H1 (cell line): ENCODE data around the gene CAB39L. TPM values are rescaled to one million over a fixed set of nuclear protein-coding genes. Genes with fewer than 3 reads are reported as not detected.

ENCODE experiments used
- CTCF ChIA-PET: fragments of 300-600 bp; sonication (Branson Sonifier 250); formaldehyde crosslinking; loops from one replicate; lab custom pipeline; 2021; ENCODE audit not compliant: partially characterized antibody; lab: Charles Lee
- POLR2A ChIA-PET: fragments of 300-600 bp; sonication (Branson Sonifier 250); formaldehyde crosslinking; loops from one replicate; lab custom pipeline; 2021; ENCODE audit warnings: inconsistent platforms; ENCODE audit not compliant: partially characterized antibody; lab: Charles Lee
- DNase-seq, 2 experiments: peaks; one replicate each; pipeline versions ENCODE4 v3.0.0 to v3.0.0-alpha.2; 2010 to 2022; ENCODE audit warnings: low spot score in 2 of 2, low read depth in 1 of 2, mixed read lengths in 1 of 2
- FAIRE-seq: peaks from 2 replicates; lab custom pipeline; 2011; peaks lifted over from hg19 to GRCh38; lab: Jason Lieb, UNC
- H2AFZ ChIP-seq: 2 replicates; pipeline ENCODE4 v1.8.1; 2012; ENCODE audit warnings: low read length, inconsistent platforms
- H2AK5ac ChIP-seq: 2 replicates; pipeline ENCODE4 v1.6.1; 2013; ENCODE audit warnings: low read depth, low read length
- H2BK120ac ChIP-seq: replicated peaks from 2 replicates; pipeline ENCODE3; 2013; ENCODE audit warnings: low read depth, low read length, inconsistent platforms
- H2BK12ac ChIP-seq: 2 replicates; pipeline ENCODE4 v1.6.1; 2013; ENCODE audit warnings: low read depth, low read length
- H2BK15ac ChIP-seq: 2 replicates; pipeline ENCODE4 v1.6.1; 2013; ENCODE audit warnings: low read length
- H2BK20ac ChIP-seq: 2 replicates; pipeline ENCODE4 v1.6.1; 2013; ENCODE audit warnings: low read length
- H2BK5ac ChIP-seq: 2 replicates; pipeline ENCODE4 v1.6.1; 2013; ENCODE audit warnings: low read depth, low read length
- H3K14ac ChIP-seq: 2 replicates; pipeline ENCODE4 v1.6.1; 2013; ENCODE audit warnings: inconsistent platforms; ENCODE audit not compliant: insufficient read length
- H3K18ac ChIP-seq: 2 replicates; pipeline ENCODE4 v1.6.1; 2013; ENCODE audit warnings: low read length; ENCODE audit errors: extremely low read depth
- H3K23ac ChIP-seq: 2 replicates; pipeline ENCODE4 v1.6.1; 2013; ENCODE audit warnings: inconsistent platforms; ENCODE audit not compliant: insufficient read length
- H3K23me2 ChIP-seq: 2 replicates; pipeline ENCODE4 v1.6.1; 2013; ENCODE audit warnings: low read depth, low read length
- H3K27ac ChIP-seq: 2 replicates; pipeline ENCODE4 v1.6.1; 2011; ENCODE audit warnings: low read depth, low read length, inconsistent platforms
- H3K27me3 ChIP-seq, 4 experiments: replicated peaks in 1 of 4; 1 replicate in 1 of 4; 2 replicates in 3 of 4; pipeline versions ENCODE4 v1.6.1 to v1.8.1; 2011 to 2013; ENCODE audit warnings: low read length in 3 of 4, mild to moderate bottlenecking in 3 of 4, inconsistent platforms in 2 of 4, mixed read lengths in 2 of 4, moderate library complexity in 1 of 4; ENCODE audit not compliant: control insufficient read depth in 3 of 4, insufficient read depth in 3 of 4; ENCODE audit errors: extremely low read depth in 1 of 4
- H3K36me3 ChIP-seq, 4 experiments: 2 replicates each; pipeline versions ENCODE4 v1.6.1 to v1.8.1; 2011 to 2013; ENCODE audit warnings: mild to moderate bottlenecking in 4 of 4, low read length in 3 of 4, moderate library complexity in 2 of 4, control low read depth in 1 of 4, inconsistent platforms in 1 of 4; ENCODE audit not compliant: insufficient read depth in 4 of 4, control insufficient read depth in 2 of 4
- H3K4ac ChIP-seq: replicated peaks from 2 replicates; pipeline ENCODE3; 2013; ENCODE audit warnings: low read length, low read depth, mixed read lengths, inconsistent platforms; ENCODE audit not compliant: insufficient read length
- H3K4me1 ChIP-seq, 4 experiments: replicated peaks in 1 of 4; 1 replicate in 1 of 4; 2 replicates in 3 of 4; pipeline versions ENCODE4 v1.6.1 to v1.8.1; 2011 to 2013; ENCODE audit warnings: low read length in 3 of 4, inconsistent platforms in 2 of 4, mixed read lengths in 1 of 4; ENCODE audit not compliant: insufficient read depth in 4 of 4, control insufficient read depth in 3 of 4
- H3K4me2 ChIP-seq, 2 experiments: 2 replicates each; pipeline versions ENCODE4 v1.6.1 to v1.8.1; 2011 to 2013; ENCODE audit warnings: low read depth in 2 of 2, low read length in 2 of 2, control low read depth in 1 of 2, inconsistent platforms in 1 of 2, mild to moderate bottlenecking in 1 of 2; ENCODE audit not compliant: insufficient read depth in 1 of 2
- H3K4me3 ChIP-seq, 4 experiments: fragments of 200-600, 300-600 bp in 1 of 4; sonication (generic), shearing (Covaris generic), sonication (Bioruptor Twin) in 1 of 4; 2 replicates each; pipeline versions ENCODE4 v1.5.1 to v1.8.1; 2011 to 2016; ENCODE audit warnings: low read length in 4 of 4, low read depth in 3 of 4, control low read depth in 2 of 4, inconsistent platforms in 2 of 4, mild to moderate bottlenecking in 2 of 4, mixed read lengths in 1 of 4, moderate library complexity in 1 of 4; ENCODE audit not compliant: insufficient read depth in 2 of 4; ENCODE audit errors: extremely low read depth in 1 of 4
- H3K56ac ChIP-seq: replicated peaks from 2 replicates; pipeline ENCODE3; 2013; ENCODE audit warnings: low read depth, mild to moderate bottlenecking, mixed read lengths, low read length, inconsistent platforms; ENCODE audit not compliant: insufficient read length
- H3K79me1 ChIP-seq: 2 replicates; pipeline ENCODE4 v1.6.1; 2013; ENCODE audit warnings: low read depth, low read length, control low read depth
- H3K79me2 ChIP-seq, 2 experiments: 2 replicates each; pipeline versions ENCODE4 v1.6.1 to v1.8.1; 2012 to 2013; ENCODE audit warnings: low read length in 2 of 2, mild to moderate bottlenecking in 2 of 2, inconsistent platforms in 1 of 2; ENCODE audit not compliant: insufficient read depth in 2 of 2, control insufficient read depth in 1 of 2
- H3K9ac ChIP-seq, 4 experiments: replicated peaks in 1 of 4; 1 replicate in 1 of 4; 2 replicates in 3 of 4; pipeline versions ENCODE4 v1.6.1 to v1.8.1; 2011 to 2013; ENCODE audit warnings: low read depth in 3 of 4, low read length in 3 of 4, control low read depth in 2 of 4, mild to moderate bottlenecking in 2 of 4, moderate library complexity in 2 of 4, inconsistent platforms in 1 of 4; ENCODE audit errors: extremely low read depth in 1 of 4
- H3K9me3 ChIP-seq, 2 experiments: 2 replicates each; pipeline versions ENCODE4 v1.6.1 to v1.8.1; 2012 to 2013; ENCODE audit warnings: mild to moderate bottlenecking in 2 of 2, moderate library complexity in 2 of 2, control low read depth in 1 of 2, inconsistent platforms in 1 of 2, low read depth in 1 of 2, low read length in 1 of 2, mixed read lengths in 1 of 2; ENCODE audit not compliant: insufficient read depth in 2 of 2
- H4K20me1 ChIP-seq, 2 experiments: replicated peaks in 1 of 2; 2 replicates each; pipeline versions ENCODE3 to v1.8.1; 2011 to 2013; ENCODE audit warnings: inconsistent platforms in 2 of 2, low read length in 2 of 2, mild to moderate bottlenecking in 1 of 2; ENCODE audit not compliant: insufficient read depth in 2 of 2, control insufficient read depth in 1 of 2
- H4K5ac ChIP-seq: 2 replicates; pipeline ENCODE4 v1.6.1; 2013; ENCODE audit warnings: low read length, low read depth, mixed read lengths, inconsistent platforms; ENCODE audit not compliant: insufficient read length
- H4K8ac ChIP-seq: 2 replicates; pipeline ENCODE4 v1.8.0; 2013; ENCODE audit warnings: mild to moderate bottlenecking, moderate library complexity, low read length, inconsistent platforms; ENCODE audit not compliant: insufficient read depth; ENCODE audit errors: extremely low read depth
- H4K91ac ChIP-seq: replicated peaks from 2 replicates; pipeline ENCODE3; 2013; ENCODE audit warnings: low read length, mixed read lengths, inconsistent platforms; ENCODE audit not compliant: insufficient read length
- WGBS, 2 experiments: shearing (Covaris generic) in 1 of 2; methylation state at CpG; one replicate each; pipeline versions ENCODE4 v1.1.6 to v1.1.7; 2013 to 2015; ENCODE audit warnings: low lambda C conversion rate in 2 of 2, mixed read lengths in 2 of 2, inconsistent platforms in 1 of 2, low coverage in 1 of 2, missing lambda C conversion rate in 1 of 2; ENCODE audit not compliant: insufficient replicate concordance in 2 of 2, insufficient coverage in 1 of 2, insufficient read length in 1 of 2; ENCODE audit errors: extremely low coverage in 1 of 2, missing lambda C conversion rate in 1 of 2; 5-methylcytosine and 5-hydroxymethylcytosine counted together
- polyA plus RNA-seq, 7 experiments: library from polyadenylated mRNA; depleted of rRNA in 3 of 7; stranded (reverse) in 5 of 7; unstranded in 2 of 7; fragments of >200 nt in 5 of 7; fragments of 200-250 nt in 2 of 7; gene quantifications; 1 replicate in 5 of 7; 2 replicates in 1 of 7; 4 replicates in 1 of 7; pipeline versions ENCODE4 v1.2.1 to v1.2.3, GENCODE V29; 2011 to 2013; ENCODE audit warnings: missing spikeins in 2 of 7, mixed read lengths in 2 of 7
- total RNA-seq: library from RNA; stranded (reverse); fragmentation: NEBNext Ultra II Directional; extraction: Animal tissue kit (Norgen Biotek cat#: 25700); gene quantifications from 2 replicates; pipeline ENCODE4 v1.2.1, GENCODE V29; 2021
- TF ChIP-seq, protein P1 (sequence below): IDR thresholded peaks from 2 replicates; pipeline ENCODE4 v1.6.1; 2012; ENCODE audit warnings: low read length, inconsistent platforms

Gene CAB39L
- total and polyA plus RNA-seq, 2 of the 8 experiments (the other 6 are each of a cell fraction or from before 2014, with no cell fraction given), result 2.5 to 4.8 TPM

DNA sequence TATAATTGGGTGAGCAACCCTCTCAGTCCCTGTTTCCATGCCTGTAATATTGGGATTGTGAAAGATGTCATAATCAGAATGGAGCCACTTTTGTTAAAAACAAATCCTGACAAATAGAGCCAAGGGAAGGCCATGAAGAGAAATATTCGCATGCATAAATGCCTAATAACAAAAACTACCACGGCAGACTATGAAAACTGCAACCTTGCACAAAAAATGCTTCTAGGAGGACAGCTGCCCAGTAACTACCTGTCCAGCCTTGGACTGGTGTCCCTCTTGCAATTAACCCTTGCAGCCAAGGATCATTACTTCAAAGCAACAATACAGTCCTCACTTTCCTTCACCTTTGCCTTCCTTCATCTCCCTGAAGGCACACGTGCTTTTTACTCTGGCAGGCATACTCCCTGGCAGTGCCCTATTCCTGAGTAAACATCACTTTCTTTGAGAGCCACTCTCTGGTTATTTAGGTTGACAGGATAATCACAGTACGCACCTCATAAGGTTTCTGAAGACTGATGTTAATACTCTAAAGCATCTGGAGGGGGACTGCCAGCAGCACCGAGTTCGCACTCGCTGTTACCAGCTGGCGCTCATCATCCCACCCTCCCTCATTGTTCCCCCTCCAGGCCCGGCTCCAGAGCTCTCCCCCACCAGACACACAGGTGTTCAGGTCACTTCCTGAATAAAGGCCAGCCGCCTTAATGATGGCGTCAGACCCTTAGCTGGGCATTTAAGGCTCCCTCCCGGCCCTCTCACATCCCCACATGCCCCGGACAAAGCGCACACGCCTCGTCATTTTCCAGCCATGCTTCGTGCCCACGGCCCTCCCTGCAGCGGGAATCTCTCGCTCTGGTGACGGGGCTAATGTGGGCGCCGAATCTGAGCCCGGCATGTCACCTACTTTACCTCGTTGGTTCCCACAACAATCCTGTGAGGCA lies 138.8 kb downstream of the CAB39L start:
- POLR2A ChIA-PET, result interaction anchor here (1.4 kb wide), 1 partner anchor 10 kb away, joined by 3 read pairs; no protein-coding TSS in a partner anchor
- H3K14ac ChIP-seq, result no peak overlapping the region
- TF ChIP-seq, protein P1, sequence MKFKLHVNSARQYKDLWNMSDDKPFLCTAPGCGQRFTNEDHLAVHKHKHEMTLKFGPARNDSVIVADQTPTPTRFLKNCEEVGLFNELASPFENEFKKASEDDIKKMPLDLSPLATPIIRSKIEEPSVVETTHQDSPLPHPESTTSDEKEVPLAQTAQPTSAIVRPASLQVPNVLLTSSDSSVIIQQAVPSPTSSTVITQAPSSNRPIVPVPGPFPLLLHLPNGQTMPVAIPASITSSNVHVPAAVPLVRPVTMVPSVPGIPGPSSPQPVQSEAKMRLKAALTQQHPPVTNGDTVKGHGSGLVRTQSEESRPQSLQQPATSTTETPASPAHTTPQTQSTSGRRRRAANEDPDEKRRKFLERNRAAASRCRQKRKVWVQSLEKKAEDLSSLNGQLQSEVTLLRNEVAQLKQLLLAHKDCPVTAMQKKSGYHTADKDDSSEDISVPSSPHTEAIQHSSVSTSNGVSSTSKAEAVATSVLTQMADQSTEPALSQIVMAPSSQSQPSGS, result no peak

More for the DNA sequence above, 138.8 kb downstream of the CAB39L start:
- no peak overlapping the region for H2AK5ac ChIP-seq
- H3K23ac ChIP-seq, result no peak overlapping the region
- no peaks in the 10 kb centered on the region for H3K79me2 ChIP-seq
- H4K91ac ChIP-seq, result no peak overlapping the region
- no peak overlapping the region for H3K4me3 ChIP-seq
- peaks cover 0 to 2% (median 0%) of the 10 kb centered on the region in 4 experiments; a peak in 1 of 7 replicates for H3K27me3 ChIP-seq
- no peak overlapping the region for H3K9ac ChIP-seq
- H2BK5ac ChIP-seq, result no peak overlapping the region
- WGBS, 2 experiments, result 95% methylated on average over 23 of the region's 25 CpGs; no CpG with 5 or more reads in 1 of the 2 experiments
- H3K4ac ChIP-seq, result no peak overlapping the region
- no peaks in the 10 kb centered on the region for H3K23me2 ChIP-seq
- H2BK20ac ChIP-seq, result no peak overlapping the region
- no peak for DNase-seq
- H2BK15ac ChIP-seq, result no peak overlapping the region
- H3K18ac ChIP-seq, result no peak overlapping the region
- no peak overlapping the region for H2BK12ac ChIP-seq
- H3K9me3 ChIP-seq, result no peaks in the 10 kb centered on the region
- CTCF ChIA-PET, result interaction anchor here (0.8 kb wide), 1 partner anchor 125 kb away, joined by 3 read pairs; no protein-coding TSS in a partner anchor
- no peaks in the 10 kb centered on the region for H3K79me1 ChIP-seq
- H3K27ac ChIP-seq, result no peak overlapping the region
- H3K36me3 ChIP-seq, result no peaks in the 10 kb centered on the region
- no peak overlapping the region for H3K4me2 ChIP-seq
- FAIRE-seq, result no peak
- no peak overlapping the region for H4K8ac ChIP-seq
- no peak overlapping the region for H2AFZ ChIP-seq
- H4K20me1 ChIP-seq, result no peaks in the 10 kb centered on the region
- no peak overlapping the region for H4K5ac ChIP-seq
- H3K56ac ChIP-seq, result no peak overlapping the region
- H3K4me1 ChIP-seq, result peaks cover 0 to 3% (median 1%) of the 10 kb centered on the region in 4 experiments; a peak in 2 of 7 replicates
- no peak overlapping the region for H2BK120ac ChIP-seq
